Left colon (tissue), 2 donors: ENCODE data around the gene CHM. TPM values are rescaled to one million over a fixed set of nuclear protein-coding genes. Genes with fewer than 3 reads are reported as not detected.
"Not testable (repeated sequence)": the region's sequence is repeated elsewhere in the genome, so short reads cannot be mapped to it uniquely, and the experiment has no call there.

Source experiments
- ATAC-seq: fragments of 200-7000 bp; cut with Tn5 transposase; one replicate; pipeline ENCODE4 v1.9.1; 2020; ENCODE audit warnings: mild to moderate bottlenecking, moderate library complexity
- DNase-seq, 2 donors: peaks; one replicate each; pipeline ENCODE4 v3.0.0-alpha.2; 2020
- intact Hi-C, 2 donors: fragments of 100-400 bp; cut with DNase I in 1 of 2; cut with micrococcal nuclease in 1 of 2; formaldehyde crosslinking; loops; one replicate each; pipeline versions ENCODE4 v1.11.2 to v1.14.0; 2022; cut with DNase I, micrococcal nuclease
- total RNA-seq, 2 donors: library from RNA; stranded (reverse); fragmentation: NEBNext Ultra II Directional; extraction: Animal tissue kit (Norgen Biotek cat#: 25700); gene quantifications; one replicate each; pipeline ENCODE4 v1.2.1, GENCODE V29; 2021
- donor health status: DM: no; HTN: no; CAD: no.
- donor health status: DM: yes; HTN: yes; CAD: no.

Gene CHM
- total RNA-seq, 2 donors from 2014 or later = 16.3 to 16.8 TPM

GRCh38 chrX:85928606-85929005 lies 118.8 kb downstream of the CHM start:
- intact Hi-C loops = no loop called here
- no peak for ATAC-seq

GRCh38 chrX:85927740-85928139 lies 119.6 kb downstream of the CHM start:
- intact Hi-C loops = no loop called here
- DNase-seq (no peak), ATAC-seq (no peak)

More at GRCh38 chrX:85928606-85929005, 118.8 kb downstream of the CHM start:
- DNase-seq = no peak

GRCh38 chrX:85922821-85923220 lies 124.5 kb downstream of the CHM start:
- intact Hi-C loops = no loop called here
- DNase-seq = no peak
- ATAC-seq = no peak

DNA sequence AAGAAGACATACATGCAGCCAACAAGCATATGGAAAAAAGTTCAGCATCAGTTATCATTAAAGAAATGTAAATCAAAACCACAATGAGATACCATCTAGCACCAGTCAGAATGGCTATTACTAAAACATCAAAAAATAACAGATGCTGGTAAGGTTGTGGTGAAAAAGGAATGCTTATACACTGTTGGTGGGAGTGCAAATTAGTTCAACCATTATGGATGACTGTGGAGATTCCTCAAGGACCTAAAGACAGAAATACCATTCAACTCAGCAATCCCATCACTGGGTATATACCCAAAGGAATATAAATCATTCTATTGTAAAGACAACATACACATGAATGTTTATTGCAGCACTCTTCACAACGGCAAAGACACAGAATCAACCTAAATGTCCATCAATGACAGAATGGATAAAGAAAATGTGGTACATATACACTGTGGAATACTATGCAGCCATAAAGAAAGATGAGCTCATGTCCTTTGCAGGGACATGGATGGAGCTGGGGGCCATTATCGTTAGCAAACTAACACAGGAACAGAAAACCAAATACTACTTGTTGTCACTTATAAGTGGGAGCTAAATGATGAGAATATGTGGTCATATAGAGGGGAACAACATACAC lies 130.6 kb downstream of the CHM start:
- intact Hi-C loops, DNase-seq, ATAC-seq: not testable (repeated sequence)

DNA sequence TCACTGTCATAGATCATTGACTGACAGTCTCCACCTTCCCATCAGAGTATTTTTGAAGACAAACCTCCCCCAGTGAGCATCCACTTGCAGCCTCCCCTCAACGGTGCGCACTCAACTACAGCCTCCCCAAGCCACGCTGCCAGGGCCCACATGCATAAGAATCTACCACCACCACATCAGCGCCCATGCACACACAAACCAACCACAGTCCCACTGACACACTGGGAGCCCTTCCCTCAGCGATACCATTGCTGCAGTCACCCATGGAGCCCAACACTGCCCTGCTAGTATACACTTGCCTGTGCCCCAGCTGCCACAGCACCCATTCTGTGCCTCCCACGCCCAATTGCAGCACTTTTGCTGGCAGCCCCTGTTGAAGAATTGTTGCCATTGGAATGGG lies 132.9 kb downstream of the CHM start:
- intact Hi-C loops = no loop called here
- DNase-seq = no peak
- ATAC-seq = no peak

DNA sequence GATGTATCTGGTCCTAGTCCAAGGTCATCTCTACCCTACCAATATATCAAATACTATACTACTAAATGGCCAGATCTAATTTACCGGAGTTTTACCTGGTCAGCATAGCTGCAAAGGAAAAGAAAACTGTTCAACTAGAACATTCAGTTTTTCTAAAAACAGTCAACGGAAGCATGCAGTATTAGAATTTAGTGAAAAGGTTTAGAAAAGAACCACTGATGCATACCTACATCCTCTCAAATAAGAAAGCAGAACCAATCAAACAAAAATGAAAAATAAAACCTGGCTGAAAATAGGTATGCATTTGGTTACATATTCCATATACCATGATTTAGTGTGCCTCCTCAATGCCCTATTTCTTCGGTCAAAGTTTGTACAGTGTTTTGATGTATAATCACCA lies 140.0 kb downstream of the CHM start:
- DNase-seq = no peak
- intact Hi-C loops = no loop called here
- no peak for ATAC-seq

GRCh38 chrX:85906399-85906798 lies 141.0 kb downstream of the CHM start:
- ATAC-seq (peak; percentile 47), DNase-seq (no peak)
- intact Hi-C loops = no loop called here

DNA sequence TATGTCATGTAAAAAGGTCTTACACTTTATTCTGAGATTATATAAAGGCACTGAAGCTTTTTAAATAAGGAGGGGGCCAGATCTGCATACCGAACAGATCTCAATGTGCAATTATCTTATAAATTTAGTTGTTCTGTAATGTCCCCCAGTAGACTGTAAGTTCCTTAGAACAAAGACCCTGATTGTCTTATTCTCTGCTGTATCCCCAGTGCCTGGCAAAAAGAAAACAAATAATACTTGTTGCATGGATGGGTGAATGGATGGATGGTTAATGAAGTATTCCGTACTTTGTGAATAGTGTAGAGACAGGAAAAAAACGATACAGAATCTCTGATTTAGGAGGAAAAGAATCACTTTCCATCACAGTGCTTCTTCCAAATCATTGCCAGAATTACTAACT lies 141.5 kb downstream of the CHM start:
- ATAC-seq (no peak), DNase-seq (no peak)
- intact Hi-C loops = no loop called here

DNA sequence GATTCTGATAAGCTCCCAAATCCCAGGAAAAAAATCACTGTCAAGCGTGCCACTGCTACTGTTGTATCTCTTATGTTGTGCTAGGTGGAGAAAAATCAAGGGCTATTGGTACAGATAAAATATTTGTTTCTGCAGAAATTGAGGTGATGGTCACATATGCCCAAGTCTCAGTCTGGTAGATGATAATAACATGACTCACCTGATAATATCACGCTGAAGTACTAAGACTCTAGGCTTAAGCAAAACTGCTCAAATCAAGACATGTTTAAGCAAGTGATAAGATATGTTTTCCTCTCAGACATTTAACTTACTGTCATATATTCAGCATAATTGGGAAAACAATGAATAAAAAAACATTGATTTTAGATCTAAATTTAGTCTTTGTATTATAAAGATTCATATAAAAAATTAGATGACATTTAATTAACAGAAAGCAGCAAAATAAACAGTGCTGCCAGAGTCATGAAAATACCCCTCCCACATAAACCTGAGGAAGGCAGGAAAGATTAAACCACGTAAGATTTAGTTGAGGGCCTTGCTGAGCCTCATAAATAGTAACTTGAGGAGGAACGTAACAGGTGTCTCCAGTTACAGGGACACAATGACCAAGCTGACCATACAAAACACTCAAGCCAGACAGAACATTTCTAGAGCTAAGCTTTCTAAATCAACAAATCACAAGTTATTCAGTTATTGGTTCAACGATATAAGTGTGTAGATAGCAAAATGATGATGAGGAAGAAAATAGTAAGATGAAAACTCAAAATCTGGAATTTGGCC lies 143.5 kb downstream of the CHM start:
- ATAC-seq (no peak), DNase-seq (no peak)
- intact Hi-C loops = no loop called here

DNA sequence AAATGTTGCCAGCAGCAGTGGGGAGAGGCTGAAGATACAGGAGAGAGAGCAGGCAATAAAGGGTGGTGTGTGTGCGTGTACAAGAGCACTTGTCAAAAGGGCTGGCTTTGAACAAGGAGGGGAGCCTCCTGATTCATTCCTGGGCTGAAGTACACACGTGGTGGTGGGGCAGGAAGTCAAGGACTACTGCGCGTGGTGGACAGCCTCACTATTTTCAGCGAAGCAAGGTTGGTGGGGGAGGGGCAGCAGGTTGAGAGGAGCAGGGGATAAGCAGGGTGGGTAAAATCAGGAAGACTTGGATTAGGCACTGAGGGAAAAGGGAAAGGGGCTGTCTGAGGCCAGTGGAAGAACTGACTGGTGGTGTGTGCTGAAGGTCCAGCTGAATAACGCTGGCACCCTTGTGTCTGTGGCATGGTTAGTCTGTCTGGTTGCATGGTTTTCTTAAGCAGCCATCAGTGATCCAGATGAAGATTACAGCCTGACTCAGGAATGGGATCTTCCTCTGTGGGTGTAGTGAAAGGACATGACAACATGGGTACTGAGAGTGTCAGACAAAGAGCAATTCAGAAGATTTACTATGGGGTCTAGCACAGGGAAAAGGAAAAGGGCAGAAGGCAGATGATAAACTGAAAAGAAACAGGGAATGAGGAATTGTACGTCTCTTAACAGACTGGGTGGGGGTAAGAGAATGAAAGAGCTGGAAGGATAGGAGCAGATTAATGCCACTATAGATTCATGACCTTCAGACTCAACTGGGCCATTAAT lies 149.8 kb downstream of the CHM start:
- no peak for DNase-seq
- no peak for ATAC-seq
- intact Hi-C loops = no loop called here

DNA sequence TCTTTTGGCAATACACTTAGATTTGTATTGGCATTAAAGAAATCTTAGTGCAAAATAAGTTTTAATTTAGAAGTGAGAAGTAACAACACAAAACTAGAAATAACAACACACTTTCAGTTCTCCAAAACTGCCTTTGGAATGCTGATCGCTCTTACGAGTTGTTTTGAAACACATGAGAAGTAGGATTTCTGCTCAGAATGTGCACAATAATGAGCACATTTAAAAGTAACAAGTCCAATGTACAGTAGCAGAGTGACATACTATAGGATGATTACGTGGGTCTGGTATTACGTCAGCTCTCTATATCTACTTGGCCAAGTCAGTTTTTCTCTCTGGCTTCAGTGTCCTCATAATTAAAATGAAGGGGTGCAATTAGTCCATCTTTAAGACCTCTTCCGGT lies 164.8 kb downstream of the CHM start:
- ATAC-seq = no peak
- intact Hi-C loops = no loop called here
- DNase-seq = no peak

DNA sequence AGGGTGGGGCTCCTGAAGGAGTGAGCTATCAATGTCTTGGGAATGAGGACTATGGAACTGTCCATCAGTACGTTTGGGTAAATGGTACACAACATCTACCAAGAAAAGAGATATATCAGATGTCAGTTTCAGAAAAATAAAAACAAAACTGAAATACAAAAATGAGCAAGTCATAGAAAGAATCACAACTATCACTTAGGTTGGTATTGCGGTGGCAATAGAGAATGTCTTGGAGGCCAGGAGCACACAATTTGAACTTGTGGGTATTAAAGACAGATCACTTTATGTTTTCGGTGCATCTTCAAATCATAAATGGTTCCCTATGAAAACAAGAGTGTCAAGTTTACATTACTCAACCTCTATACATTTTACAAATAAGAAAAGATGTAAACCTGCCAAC lies 176.8 kb downstream of the CHM start:
- intact Hi-C loops = no loop called here
- ATAC-seq = no peak
- no peak for DNase-seq

DNA sequence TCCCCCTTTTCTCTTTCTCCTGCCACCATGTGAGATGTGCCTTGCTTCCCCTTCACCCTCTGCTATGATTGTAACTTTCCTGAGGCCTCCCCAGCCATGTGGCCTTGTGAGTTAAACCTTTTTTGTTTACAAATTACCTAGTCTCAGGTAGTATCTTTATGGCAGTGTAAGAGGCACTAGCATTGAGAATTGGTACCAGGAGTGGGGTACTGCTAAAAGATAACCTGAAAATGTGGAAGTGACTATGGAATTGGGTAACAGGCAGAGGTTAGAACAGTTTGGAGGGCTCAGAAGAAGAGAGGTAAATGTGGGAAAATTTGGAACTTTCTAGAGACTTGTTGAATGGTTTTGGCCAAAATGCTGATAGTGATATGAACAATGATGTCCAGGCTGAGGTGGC lies 182.0 kb downstream of the CHM start:
- DNase-seq (no peak), ATAC-seq (no peak)
- intact Hi-C loops = no loop called here

DNA sequence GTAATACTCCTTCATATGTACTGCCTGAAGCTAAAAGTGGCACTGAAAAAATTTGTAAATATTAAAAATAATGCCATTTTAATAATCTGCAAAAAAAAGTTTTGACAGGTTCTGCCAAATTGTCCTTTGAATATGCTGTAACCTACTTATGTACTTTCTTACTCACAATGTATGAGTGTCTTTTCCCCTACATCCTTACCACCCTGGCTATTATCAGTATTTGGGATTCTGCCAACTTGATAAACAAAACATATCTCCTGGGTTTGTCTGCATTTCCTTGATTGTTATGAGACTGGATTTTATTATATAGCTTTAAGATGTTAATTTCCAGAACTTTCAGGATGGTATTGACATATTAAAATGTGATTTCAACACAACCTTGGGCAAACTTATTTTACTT lies 187.9 kb downstream of the CHM start:
- intact Hi-C loops = no loop called here
- peak; percentile 60 for ATAC-seq
- DNase-seq = no peak

DNA sequence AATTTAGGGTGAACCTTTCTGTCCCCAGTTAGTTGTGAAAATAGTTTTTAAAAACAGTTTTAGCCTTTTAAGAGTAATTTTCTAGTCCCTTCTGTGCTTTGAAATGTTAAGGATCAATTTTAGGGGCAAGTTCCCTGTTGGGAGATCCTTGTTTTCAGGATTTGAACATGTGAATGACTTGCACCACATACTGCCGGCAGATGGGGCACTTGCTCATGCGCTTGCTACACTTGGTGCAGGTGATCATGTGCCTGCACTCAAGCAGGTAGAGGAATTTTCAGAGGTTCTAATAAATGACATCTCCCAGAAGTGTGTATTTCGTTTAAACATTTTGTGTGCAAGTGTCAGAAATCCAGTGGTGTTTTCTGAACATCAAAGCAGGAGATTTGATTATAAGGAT lies 195.9 kb downstream of the CHM start:
- DNase-seq (peak in 1 of 2 donors; percentile 37), ATAC-seq (peak; percentile 57)
- intact Hi-C loops = no loop called here

GRCh38 chrX:85836868-85837267 lies 210.5 kb downstream of the CHM start:
- ATAC-seq = no peak
- DNase-seq = no peak
- intact Hi-C loops = no loop called here

- intact Hi-C loops = no loop called here
- ATAC-seq = no peak
- DNase-seq = no peak
Observed at GRCh38 chrX:85828771-85829170, 218.6 kb downstream of the CHM start.

DNA sequence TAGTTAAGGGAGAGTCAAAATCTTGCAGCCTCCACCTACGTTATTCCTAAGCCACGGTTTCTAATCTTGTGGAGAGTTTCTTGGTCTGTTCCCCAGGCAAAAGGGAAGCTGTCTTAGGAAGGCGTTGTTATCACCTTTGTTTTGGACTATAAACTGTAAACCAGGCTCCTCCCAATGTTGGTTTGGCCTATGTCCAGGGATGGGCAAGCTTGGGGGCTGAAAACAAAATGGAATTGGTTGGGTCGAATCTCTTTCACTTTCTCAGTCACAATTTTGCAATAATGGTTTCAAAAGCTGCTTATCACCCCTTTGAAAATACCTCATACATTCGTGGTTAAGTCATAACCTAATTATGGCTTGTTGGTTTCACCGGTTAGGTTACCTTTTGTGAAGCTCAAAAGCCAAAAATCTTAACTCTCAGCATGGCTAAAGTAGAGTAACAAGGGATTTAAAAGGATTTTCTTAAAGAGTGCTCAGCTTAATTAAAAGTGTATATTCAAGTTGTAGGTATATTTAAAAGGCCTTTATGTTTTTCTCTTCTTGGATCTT lies 232.1 kb downstream of the CHM start:
- DNase-seq = no peak
- intact Hi-C loops = no loop called here
- no peak for ATAC-seq
